ENCODE data around the gene STAC3.

- TF ChIP-seq POLR2AphosphoS5 (IDR thresholded peaks at IDR 0.05; ENCODE audit: low read depth, low read length): no peak
- TF ChIP-seq POLR2A (IDR thresholded peaks at IDR 0.05; ENCODE audit: low read depth, low read length): no peak
These were observed 12.8 kb downstream of the STAC3 start for GRCh38 chr12:57237932-57238853.

Data from GM12892 (cell line).